Measurements from ENCODE around the gene DGCR2. TPM values are rescaled to one million over a fixed set of nuclear protein-coding genes. Genes with fewer than 3 reads are reported as not detected.

The DGCR2 gene
- total and polyA plus RNA-seq, 12 donors = 24.3 to 70.1 (median 51.9) TPM

GRCh38 chr22:19050117-19050516 is 72.1 kb downstream of the DGCR2 start:
- no peak overlapping the region for H3K27ac ChIP-seq
- DNase-seq = no peak
- H3K36me3 ChIP-seq (replicated peaks in 1 of 2) = peaks cover 0 to 66% of the 10 kb centered on the region in 2 donors
- H3K27me3 ChIP-seq = no peaks in the 10 kb centered on the region
- TF ChIP-seq CTCF (IDR thresholded peaks at IDR 0.05) (no peak), POLR2A (IDR thresholded peaks at IDR 0.05) (no peak)
- H3K4me1 ChIP-seq (replicated peaks in 1 of 2) = peaks cover 0 to 4% of the 10 kb centered on the region in 2 donors
- intact Hi-C loops (cut with DNase I) = no loop called here
- H3K9me3 ChIP-seq (replicated peaks in 1 of 3) = no peaks in the 10 kb centered on the region
- H3K4me3 ChIP-seq = no peak overlapping the region
- WGBS, 4 donors = 79 to 98% (median 95%) methylated on average over 3 of the region's 3 CpGs

- peaks cover 0 to 79% of the 10 kb centered on the region in 2 donors for H3K36me3 ChIP-seq (replicated peaks in 1 of 2)
- DNase-seq = peak in 1 of 7 donors; percentile 5
- intact Hi-C loops (cut with DNase I) = loop anchor here in 1 of 2 donors (10.0 kb wide), 1 partner anchor 56 kb away; no protein-coding TSS in a partner anchor
- no peak overlapping the region for H3K4me3 ChIP-seq
- H3K27me3 ChIP-seq = no peaks in the 10 kb centered on the region
- H3K4me1 ChIP-seq (replicated peaks in 1 of 2) = peaks cover 0 to 13% of the 10 kb centered on the region in 2 donors
- 89 to 96% (median 92%) methylated on average over 3 to 5 of the region's 5 CpGs for WGBS, 4 donors
- no peaks in the 10 kb centered on the region for H3K9me3 ChIP-seq (replicated peaks in 1 of 3)
- H3K27ac ChIP-seq = no peak overlapping the region
- TF ChIP-seq POLR2A (IDR thresholded peaks at IDR 0.05) = no peak
- TF ChIP-seq CTCF (IDR thresholded peaks at IDR 0.05) = no peak
Observed at GRCh38 chr22:19048531-19048930, 73.7 kb downstream of the DGCR2 start.

- intact Hi-C loops (cut with DNase I) = loop anchor here in 1 of 2 donors (10.0 kb wide), 1 partner anchor 57 kb away; no protein-coding TSS in a partner anchor
- no peaks in the 10 kb centered on the region for H3K27me3 ChIP-seq
- DNase-seq = peak in 1 of 7 donors; percentile 1
- H3K27ac ChIP-seq = no peak overlapping the region
- WGBS, 4 donors = 94 to 97% (median 96%) methylated on average over 10 to 11 of the region's 11 CpGs
- no peak overlapping the region for H3K4me3 ChIP-seq
- TF ChIP-seq CTCF (IDR thresholded peaks at IDR 0.05) (no peak), POLR2A (IDR thresholded peaks at IDR 0.05) (no peak)
- no peaks in the 10 kb centered on the region for H3K9me3 ChIP-seq (replicated peaks in 1 of 3)
- peaks cover 0 to 82% of the 10 kb centered on the region in 2 donors for H3K36me3 ChIP-seq (replicated peaks in 1 of 2)
- peaks cover 0 to 13% of the 10 kb centered on the region in 2 donors for H3K4me1 ChIP-seq (replicated peaks in 1 of 2)
Observed at GRCh38 chr22:19047993-19048392, 74.2 kb downstream of the DGCR2 start.

- Histone ChIP-seq H3K4me1 (replicated peaks in 1 of 2) (peaks cover 0 to 13% of the 10 kb centered on the region in 2 donors), H3K4me3 (no peak overlapping the region), H3K27me3 (no peaks in the 10 kb centered on the region), H3K27ac (no peak overlapping the region), H3K9me3 (replicated peaks in 1 of 3) (no peaks in the 10 kb centered on the region), H3K36me3 (replicated peaks in 1 of 2) (peaks cover 0 to 84% of the 10 kb centered on the region in 2 donors)
- WGBS, 4 donors = 86 to 96% (median 94%) methylated on average over 3 to 5 of the region's 5 CpGs
- no peak for TF ChIP-seq POLR2A (IDR thresholded peaks at IDR 0.05)
- no peak for TF ChIP-seq CTCF (IDR thresholded peaks at IDR 0.05)
- intact Hi-C loops (cut with DNase I) = loop anchor here in 1 of 2 donors (10.0 kb wide), 1 partner anchor 58 kb away; no protein-coding TSS in a partner anchor
- DNase-seq = peak in 1 of 7 donors; percentile 1
Observed at GRCh38 chr22:19046719-19047609, 75.2 kb downstream of the DGCR2 start.

All from adrenal gland (tissue), 12 donors.